GM18868 (cell line): Measurements from ENCODE around the gene CCDC134.

ENCODE experiments used
- ATAC-seq: cut with Tn5 transposase; IDR thresholded peaks from one replicate; pipeline ENCODE4 v1.9.1; 2021; ENCODE audit warnings: mild to moderate bottlenecking, moderate library complexity; ENCODE audit not compliant: unreplicated experiment

CCDC134 gene

DNA sequence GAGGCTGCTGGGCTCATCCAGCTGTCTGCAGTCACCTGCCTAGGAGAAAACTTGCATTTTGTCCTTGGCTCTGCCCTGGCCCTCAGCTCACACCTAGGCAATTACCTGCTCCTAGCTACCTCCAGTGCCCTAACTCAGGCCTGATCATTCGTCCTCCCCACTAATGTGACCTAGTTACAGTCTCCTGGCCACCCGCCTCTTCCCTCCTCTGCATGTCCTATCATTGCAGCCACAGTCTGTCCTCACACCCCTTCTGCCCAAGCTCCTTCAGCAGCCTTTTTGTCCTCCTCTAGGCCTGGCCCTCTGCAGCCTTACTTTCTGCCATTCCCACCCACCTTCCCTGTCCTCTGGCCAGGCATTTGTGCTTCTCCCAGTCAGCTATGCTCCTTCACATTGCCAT is 17.7 kb upstream of the CCDC134 start:
- ATAC-seq: no peak

DNA sequence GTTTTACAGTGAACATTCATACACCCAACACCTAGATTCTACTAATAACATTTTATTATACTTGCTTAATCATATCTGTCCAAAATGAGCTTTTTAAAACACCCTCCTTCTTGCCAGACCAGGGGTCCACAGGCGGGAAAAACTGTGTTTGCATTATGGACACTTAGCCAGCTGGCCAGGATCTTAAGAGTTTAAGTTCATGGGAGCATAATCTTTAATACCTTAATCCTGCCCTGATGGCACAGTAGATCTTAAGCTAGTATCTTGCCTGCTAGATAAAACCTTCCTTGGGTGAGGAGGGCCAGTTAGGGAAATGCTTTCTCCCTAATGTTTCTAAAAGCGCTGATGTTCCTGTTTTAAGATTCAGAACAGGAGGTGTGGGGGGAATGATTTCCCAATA is 13.1 kb upstream of the CCDC134 start:
- ATAC-seq: no peak

DNA sequence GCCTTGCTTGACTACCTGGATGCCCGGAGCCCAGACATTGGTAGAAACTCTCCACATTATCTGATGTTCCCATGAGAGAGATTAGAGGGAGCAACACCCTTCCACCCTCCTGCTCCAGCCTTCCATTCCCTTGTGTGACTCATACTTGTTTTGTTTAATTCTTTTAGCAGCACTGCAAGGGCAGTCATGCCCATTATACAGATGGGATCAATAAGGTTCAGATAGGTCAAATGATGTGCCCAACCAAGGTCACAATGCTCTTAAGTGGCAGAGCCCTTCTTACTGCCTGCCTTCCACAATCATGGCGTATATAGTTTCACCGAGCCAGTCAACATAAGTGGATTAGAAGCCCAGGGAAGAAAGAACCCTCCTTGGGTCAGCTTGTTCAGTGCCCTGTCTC is 6.6 kb upstream of the CCDC134 start:
- no peak for ATAC-seq

DNA sequence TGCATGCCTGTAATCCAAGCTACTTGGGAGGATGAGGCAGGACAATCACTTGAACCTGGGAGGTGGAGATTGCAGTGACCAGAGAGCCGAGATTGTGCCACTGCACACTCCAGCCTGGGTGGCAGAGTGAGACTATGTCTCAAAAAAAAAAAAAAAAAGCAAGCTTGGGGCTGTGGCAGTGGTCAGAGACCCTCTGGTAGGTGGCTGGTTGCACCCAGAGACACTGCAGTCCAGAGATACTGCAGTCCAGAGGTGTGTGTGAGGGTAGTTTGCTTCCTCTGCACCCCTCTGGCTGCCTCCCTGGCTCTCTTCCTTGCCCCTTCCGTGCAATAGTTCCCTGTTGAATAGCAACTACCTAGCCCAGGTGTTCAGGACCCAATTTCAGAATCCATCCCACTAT is 1.7 kb upstream of the CCDC134 start:
- no peak for ATAC-seq

DNA sequence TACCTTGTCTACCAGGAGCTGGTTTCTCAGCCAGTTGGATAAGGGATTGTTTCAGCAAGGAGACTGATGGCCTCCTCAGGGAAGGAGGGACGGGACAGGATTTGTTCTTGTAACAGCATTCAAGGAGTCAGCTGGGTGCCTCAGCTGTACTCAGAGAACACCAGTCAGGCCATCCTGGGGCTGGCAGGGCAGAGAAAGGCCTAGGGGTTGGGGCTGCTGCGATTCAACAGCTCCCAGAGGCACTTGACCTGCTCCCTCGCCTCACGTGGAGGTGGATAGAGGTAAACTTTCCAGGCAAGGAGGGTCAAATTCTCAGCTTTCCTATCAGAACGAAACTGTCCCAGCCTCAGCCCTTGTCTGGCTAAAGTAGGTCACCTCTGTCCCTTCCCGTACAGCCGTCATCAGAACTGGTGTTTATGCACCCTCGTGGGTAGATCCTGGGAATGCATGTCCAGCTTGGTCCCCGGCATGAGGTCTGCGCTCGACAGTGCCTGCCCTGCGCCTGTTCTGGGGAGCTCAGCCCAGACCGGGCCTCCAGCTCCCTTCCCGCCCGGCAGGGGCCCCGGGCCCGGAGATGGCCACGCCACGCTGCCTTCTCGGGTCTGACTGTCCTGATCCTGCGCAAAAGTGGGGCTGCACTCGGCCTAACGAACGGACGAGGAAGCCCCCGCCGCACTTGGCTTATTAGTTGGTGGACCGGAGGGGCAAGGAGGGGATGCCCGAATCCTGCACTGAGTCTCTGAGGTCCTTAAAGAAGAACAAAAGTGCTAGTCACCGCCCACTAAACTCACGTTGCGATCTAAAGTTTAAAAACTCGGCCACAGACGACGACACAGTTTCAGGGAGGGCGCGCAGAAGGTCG is 762 bp upstream of the CCDC134 start:
- ATAC-seq: peak; percentile 7

DNA sequence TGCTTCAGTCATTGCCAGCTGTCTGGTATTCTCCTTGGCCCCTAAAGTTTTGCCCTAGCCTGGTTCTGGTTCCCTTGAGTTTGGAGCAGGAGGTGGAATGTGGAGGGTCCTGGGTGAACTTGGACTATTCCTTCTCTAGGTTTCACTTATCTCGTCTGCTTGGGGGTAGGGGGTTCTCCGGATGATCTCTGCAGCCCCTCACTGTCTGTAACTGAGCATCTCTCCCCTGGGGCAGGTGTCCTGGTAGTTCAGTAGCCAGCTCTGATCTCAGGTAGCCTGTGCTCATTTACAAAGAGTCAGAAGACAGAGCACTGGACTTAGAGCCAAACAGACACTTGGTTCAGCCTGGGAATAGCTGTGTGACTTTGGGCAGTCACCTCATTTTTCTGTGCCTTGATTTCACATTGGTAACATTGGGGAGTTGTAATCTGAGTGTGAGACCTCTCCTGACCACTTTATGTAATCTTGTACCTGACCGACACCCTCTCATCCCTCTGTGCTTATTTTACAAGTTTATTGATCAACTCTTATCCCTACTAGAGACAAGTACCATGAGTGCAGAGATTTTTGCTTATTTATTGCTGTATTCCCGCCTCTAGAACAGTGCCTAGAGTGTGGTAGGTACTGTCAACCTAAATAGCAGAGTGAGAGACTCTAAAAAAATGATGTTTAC is 804 bp downstream of the CCDC134 start:
- ATAC-seq: no peak

DNA sequence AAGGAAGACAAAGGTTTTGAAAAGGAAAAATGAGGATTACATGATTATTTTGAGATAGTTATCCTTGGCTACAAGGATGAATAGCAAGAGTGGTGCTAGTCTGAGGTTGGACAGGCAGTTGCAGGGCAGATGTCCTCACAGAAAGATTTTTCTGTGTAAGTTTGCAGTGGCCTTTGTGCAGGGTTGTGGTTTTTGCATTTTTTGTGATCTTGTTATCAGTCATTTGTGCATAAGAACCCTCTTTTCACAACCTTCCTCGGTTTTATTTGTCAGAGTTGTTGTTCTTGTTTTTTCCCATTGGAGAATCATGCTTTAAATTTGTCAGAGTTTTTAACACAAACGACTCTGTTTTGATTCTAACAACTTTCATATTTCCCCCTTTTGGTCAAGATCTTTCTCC is 1.4 kb downstream of the CCDC134 start:
- no peak for ATAC-seq

DNA sequence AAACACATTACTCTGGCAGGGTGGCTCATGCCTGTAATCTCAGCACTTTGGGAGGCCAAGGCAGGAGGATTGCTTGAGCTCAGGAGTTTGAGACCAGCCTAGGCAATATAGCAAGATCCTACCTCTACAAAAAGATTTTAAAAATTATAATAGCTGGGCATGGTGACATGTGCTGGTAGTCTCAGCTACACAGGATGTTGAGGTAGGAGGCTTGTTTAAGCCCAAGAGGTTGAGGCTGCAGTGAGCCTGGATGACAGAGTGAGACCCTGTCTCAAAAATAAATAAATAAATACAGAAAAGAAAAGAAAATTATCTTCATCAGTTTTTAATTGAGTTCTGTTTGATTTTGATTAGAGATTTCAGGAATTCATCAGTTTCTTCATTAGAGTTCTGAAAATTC is 5.2 kb downstream of the CCDC134 start:
- ATAC-seq: no peak

DNA sequence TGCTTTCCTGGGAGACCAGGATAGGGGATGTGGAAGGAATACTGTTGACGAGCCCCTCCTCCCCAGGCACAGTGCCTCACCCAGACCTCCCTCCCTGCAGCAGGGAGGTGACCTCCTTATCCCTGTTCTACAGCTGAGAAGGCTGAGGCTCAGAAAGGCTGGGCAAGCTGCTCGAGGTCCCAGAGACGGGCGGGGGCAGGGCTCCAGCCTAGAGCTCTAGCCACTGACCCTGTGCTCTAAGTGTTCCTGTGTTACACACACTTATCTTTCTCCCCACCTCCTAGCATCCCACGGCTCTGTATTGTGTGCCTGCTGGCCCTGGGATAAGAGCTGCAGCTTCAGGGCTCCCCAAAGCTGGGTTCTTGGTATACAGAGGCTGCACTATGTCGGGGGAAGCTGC is 7.9 kb downstream of the CCDC134 start:
- no peak for ATAC-seq

DNA sequence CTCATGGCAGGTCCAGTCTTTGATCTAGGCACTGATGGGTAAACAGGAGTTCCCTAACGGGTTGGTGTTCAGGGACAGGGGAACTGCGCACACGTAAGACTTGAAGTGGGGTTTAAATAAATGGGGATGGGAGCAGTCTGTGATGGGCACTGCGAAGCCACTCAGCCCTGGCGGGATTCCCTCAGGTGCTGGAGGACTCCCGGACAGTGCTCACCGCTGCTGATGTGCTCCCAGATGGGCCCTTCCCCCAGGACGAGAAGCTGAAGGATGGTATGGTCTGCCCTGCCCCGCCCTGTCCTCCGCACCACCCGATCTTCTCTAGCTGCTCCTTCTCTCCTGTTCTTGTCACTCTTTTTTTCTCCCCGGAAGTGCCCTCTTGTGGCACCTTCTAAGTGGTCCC is 9.5 kb downstream of the CCDC134 start:
- no peak for ATAC-seq

DNA sequence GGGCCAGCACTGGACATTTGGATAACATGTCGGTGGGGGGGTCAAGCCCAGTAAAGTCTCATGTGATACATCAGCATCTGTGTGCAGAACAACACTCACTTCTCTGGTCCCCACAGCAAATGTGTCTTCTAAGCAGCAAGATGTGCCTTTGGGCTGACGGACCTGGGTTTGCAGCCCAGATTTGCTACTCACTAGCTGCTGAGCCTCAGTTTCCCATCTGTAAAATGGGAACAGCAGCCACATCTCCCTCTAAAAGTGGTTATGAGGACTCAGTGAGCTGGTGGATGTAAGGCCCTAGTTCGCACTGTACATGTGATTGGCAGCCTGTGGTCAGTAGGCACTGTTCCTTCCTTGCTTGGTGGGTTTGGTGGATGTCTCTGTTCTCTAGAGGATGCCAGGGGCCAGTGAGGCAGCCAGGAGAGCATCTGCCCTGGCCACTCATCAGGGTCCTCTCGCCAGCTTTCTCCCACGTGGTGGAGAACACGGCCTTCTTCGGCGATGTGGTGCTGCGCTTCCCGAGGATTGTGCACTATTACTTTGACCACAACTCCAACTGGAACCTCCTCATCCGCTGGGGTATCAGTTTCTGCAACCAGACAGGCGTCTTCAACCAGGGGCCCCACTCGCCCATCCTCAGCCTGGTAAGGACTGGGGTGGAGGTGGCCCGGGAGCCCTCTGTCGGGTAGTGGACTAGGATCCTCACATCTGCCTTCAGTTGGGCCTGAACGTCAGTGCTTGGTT is 12.5 kb downstream of the CCDC134 start:
- no peak for ATAC-seq

DNA sequence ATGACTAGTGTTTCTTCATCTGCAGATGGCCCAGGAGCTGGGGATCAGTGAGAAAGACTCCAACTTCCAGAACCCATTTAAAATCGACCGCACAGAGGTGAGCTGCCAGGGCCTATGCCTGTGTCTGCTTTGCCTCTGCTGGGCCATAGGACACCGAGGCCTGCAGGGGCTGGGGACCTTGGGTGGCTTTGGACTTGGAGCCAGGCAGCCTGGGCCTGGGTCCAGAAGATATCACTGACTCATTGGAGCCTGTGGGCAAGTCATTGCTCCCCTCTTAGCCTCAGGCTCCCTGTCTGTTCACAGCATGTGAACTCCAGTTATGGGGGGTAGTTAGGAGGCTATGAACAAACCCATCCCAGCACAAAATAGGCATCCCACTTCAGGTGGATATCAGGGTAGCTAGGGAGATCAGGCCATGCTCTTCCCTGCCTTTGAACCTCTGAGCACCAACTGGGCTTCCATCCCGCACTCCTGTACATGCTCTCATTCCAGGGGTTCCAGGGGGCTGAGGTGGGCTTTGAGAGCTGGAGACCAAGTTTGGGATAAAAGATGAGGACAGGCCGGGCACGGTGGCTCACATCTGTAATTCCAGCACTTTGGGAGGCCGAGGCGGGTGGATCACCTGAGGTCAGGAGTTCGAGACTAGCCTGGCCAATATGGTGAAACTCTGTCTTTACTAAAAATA is 13.4 kb downstream of the CCDC134 start:
- no peak for ATAC-seq

DNA sequence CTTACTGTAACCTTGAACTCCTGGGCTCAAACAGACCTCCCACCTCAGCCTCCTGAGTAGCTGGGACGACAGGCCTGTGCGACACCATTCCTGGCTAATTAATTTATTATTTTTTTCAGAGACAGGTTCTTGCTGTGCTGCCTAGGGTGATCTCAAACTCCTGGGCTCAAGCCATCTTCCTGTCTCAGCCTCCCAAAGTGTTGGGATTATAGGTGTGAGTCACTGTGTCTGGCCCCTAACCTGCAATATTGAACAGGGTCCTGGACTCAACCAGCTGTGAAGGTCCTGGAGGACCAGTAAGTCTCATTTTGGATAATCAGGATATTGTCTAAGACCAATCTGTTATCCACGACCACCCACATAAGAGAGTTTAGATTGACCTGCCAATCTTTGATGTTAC is 15.2 kb downstream of the CCDC134 start:
- ATAC-seq: no peak

DNA sequence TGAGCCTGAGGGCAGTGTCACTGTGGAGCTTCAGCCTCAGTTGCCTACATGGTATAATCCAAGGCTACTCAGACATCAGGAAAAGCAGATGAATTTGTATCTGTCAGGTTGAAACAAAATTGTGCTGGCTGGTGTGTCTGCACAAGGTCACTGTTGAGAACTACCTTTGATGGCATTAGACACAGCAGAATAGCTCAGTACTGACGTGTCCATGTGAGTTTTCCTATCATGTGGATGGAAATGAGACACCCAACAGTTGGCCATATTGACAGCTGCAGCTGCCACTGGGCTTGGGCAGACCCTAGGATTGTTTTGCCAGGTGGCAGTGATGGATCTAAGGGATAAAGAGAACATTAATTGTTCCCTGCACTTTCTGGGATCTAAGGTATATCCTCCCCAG is 15.8 kb downstream of the CCDC134 start:
- no peak for ATAC-seq

DNA sequence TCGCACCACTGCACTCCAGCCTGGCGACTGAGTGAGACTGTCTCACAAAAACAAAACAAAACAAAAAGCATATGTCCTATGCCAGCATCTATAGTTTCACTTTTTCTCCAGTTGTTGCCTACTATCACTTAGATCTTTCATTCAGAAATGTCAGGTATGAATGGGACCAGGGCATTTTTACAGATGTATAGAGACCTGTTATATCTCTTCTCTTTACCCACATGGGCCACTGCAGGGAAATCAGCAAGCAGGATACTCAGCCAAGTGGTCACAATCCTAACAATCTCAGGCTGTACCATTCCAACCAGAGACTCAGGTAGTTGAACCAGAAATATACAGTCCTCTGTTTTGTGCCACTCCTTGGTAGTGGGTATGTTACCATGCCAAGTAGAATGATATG is 16.4 kb downstream of the CCDC134 start:
- no peak for ATAC-seq

DNA sequence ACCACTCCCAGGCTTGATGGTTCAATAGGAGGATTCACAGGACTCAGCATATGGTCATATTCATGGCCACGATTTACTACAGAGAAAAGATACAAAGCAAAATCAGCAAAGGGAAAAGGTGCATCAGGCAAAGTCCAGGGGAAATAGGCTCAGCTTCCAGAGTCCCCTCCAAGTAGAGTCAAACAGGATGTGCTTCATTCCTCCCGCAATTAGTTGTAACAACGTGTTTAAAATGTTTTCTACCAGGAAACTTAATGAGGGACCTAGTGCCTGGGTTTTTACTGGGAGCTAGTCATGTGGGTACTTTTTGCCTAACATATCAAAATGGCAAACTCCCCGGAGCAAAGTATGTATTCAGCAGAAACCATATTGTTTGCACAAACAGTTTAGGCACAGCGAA is 17.5 kb downstream of the CCDC134 start:
- ATAC-seq: no peak

DNA sequence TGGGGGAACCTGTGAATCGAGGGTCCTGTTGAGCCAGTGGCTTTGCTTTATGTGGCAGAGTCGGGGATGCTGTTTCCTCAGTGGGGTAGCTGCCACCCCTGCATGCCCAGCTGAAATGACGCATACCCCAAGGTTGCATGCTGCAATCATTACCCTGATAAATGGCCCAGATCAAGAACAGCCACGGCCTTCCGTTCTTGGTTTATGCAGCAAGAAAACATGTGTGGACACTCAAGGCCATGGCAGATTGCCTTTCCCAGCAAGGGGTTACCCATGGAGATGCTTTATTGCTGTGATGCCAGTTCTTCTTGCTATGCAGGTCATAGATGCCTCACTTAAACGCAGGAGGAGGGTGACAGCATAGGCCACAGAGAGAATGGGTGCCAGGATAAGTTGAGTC is 18.1 kb downstream of the CCDC134 start:
- no peak for ATAC-seq

DNA sequence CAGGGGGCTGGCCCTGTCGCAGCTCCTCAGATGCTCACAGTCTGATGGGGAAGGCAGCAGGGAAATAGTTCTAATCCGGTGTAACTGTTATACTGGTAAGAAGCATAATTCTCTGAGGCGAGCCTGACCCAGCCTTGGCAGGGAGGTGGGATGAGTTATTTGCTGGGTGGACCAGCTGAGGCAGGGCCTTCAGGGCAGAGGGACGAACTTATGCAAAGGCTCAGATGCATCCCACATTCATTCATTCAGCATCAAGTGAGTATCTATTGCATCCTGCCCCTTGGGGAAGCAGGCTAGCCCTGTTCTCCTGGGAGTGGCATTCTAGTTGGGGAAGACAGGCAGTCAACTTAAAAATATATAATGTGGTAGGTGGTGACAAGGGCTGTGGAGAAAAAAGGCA is 18.8 kb downstream of the CCDC134 start:
- no peak for ATAC-seq

DNA sequence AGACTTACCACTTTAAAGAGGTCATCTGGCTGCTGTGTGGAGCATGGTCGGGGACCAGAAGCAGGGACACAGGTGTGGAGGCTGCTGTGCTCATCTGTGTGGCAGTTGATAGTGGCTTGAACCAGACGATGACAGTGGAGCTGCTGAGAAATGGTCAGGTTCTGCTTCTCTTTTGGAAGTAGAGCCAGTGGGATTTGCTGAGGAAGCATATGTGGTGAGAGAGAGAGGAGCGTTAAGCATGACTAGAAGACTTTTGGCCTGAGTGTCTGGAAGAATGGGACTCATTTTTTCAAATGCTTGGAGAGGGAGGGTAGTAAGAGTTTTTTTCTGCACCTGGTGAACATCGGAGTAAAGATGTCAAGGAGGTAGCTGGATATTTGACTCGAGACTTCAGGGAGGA is 20.0 kb downstream of the CCDC134 start:
- no peak for ATAC-seq

DNA sequence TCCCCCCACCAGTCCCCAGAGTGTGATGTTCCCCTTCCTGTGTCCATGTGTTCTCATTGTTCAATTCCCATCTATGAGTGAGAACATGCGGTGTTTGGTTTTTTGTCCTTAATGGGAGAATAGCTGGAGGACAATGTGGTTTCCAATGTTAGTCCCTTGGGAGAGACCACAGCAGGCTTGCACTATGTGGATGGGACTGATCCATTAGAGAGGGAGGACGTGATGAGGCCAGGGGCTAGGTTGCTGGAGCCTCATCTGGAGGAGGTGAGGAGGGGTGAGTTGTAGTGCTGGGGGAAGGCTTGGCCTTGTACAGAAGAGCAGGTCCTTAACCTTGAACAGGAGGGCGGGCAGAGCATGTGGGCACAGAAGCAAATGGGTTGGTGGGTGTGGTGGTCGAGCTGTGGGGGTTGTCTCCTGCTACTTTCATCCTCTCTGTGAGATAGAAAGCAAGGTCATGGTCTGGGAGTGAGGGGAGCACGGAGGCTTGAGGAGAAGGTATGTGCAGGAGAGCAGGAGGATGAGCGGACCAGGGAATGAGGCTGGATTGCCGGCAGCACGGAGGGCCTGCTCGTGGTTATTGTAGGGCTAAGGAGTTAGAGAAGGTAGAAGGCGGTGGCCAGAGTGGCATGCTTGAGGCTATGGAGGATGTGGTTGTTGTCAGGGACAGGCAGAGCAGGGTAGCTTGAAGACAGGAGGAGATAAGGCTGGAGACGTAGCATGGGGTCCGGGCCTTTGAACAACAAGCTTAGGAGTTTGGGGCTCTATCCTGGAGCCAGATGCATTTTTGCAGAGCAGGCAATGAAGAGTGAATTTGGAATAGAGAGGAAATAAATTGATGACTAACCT is 21.2 kb downstream of the CCDC134 start:
- ATAC-seq: no peak
